CD14-positive monocyte (primary cell): ENCODE measurements around the gene NUP50. TPM values are rescaled to one million over a fixed set of nuclear protein-coding genes. Genes with fewer than 3 reads are reported as not detected.

Experiments used
- DNase-seq, 3 donors: peaks; one replicate each; pipeline ENCODE4 v3.0.0-alpha.2; 2011 to 2022
- H2AFZ ChIP-seq: 2 replicates; pipeline ENCODE4 v1.6.0; 2012; ENCODE audit warnings: mild to moderate bottlenecking, low read depth, low read length, inconsistent platforms; ENCODE audit not compliant: insufficient read depth, poor library complexity, severe bottlenecking
- H3K27ac ChIP-seq, 2 donors: 1 replicate in 1 of 2; 2 replicates in 1 of 2; pipeline ENCODE4 v1.5.1; 2012 to 2013; ENCODE audit warnings: low read length in 2 of 2, control low read depth in 1 of 2, inconsistent platforms in 1 of 2, low read depth in 1 of 2, mild to moderate bottlenecking in 1 of 2
- H3K27me3 ChIP-seq, 2 donors: one replicate each; pipeline versions ENCODE4 v1.6.0 to v1.6.1; 2011 to 2013; ENCODE audit warnings: low read length in 2 of 2; ENCODE audit not compliant: control insufficient read depth in 2 of 2, insufficient read depth in 2 of 2
- H3K36me3 ChIP-seq, 2 donors: replicated peaks in 1 of 2; 1 replicate in 1 of 2; 2 replicates in 1 of 2; pipeline versions ENCODE4 v1.5.1 to v1.6.1; 2012 to 2013; ENCODE audit warnings: low read length in 2 of 2, control low read depth in 1 of 2, inconsistent platforms in 1 of 2, mild to moderate bottlenecking in 1 of 2; ENCODE audit not compliant: insufficient read depth in 2 of 2, control insufficient read depth in 1 of 2
- H3K4me1 ChIP-seq, 2 donors: 1 replicate in 1 of 2; 2 replicates in 1 of 2; pipeline versions ENCODE4 v1.5.1 to v1.6.1; 2012 to 2013; ENCODE audit warnings: low read length in 2 of 2, control low read depth in 1 of 2, inconsistent platforms in 1 of 2, mild to moderate bottlenecking in 1 of 2, moderate library complexity in 1 of 2; ENCODE audit not compliant: insufficient read depth in 2 of 2, control insufficient read depth in 1 of 2
- H3K4me2 ChIP-seq: replicated peaks from 2 replicates; pipeline ENCODE3; 2012; ENCODE audit warnings: low read length, moderate library complexity, mild to moderate bottlenecking; ENCODE audit not compliant: poor library complexity, severe bottlenecking; ENCODE audit errors: extremely low read depth
- H3K4me3 ChIP-seq, 3 experiments: fragments of 200-600 bp in 1 of 3; sonication (generic) in 1 of 3; replicated peaks in 1 of 3; 1 replicate in 2 of 3; 2 replicates in 1 of 3; pipeline ENCODE4 v1.5.1; 2011 to 2013; ENCODE audit warnings: low read length in 3 of 3, mild to moderate bottlenecking in 3 of 3, control low read depth in 2 of 3, low read depth in 2 of 3, inconsistent platforms in 1 of 3, moderate library complexity in 1 of 3
- H3K79me2 ChIP-seq: 2 replicates; pipeline ENCODE4 v1.6.0; 2012; ENCODE audit warnings: mild to moderate bottlenecking, control low read depth, inconsistent platforms, low read length, moderate library complexity; ENCODE audit not compliant: insufficient read depth
- H3K9ac ChIP-seq: 2 replicates; pipeline ENCODE4 v1.6.0; 2017; ENCODE audit warnings: low read length, mild to moderate bottlenecking; ENCODE audit not compliant: insufficient read depth, poor library complexity, severe bottlenecking
- H3K9me3 ChIP-seq, 2 donors: replicated peaks in 1 of 2; 1 replicate in 1 of 2; 2 replicates in 1 of 2; pipeline versions ENCODE4 v1.5.1 to v1.6.1; 2012 to 2013; ENCODE audit warnings: low read length in 2 of 2, control low read depth in 1 of 2; ENCODE audit not compliant: control insufficient read depth in 1 of 2, insufficient read depth in 1 of 2
- H4K20me1 ChIP-seq: 2 replicates; pipeline ENCODE4 v1.6.0; 2012; ENCODE audit warnings: mild to moderate bottlenecking, low read length, control low read depth, moderate library complexity; ENCODE audit not compliant: insufficient read depth
- H3K27ac Mint-ChIP-seq, 7 donors: one replicate each; pipeline ENCODE4 v1.8.0; 2020; ENCODE audit warnings: mild to moderate bottlenecking in 7 of 7, mixed read lengths in 7 of 7, moderate library complexity in 6 of 7, inconsistent platforms in 2 of 7
- H3K27me3 Mint-ChIP-seq, 3 donors: one replicate each; pipeline ENCODE4 v1.8.0; 2021 to 2022; ENCODE audit warnings: low read depth in 3 of 3, mild to moderate bottlenecking in 3 of 3, mixed read lengths in 3 of 3, moderate library complexity in 3 of 3, inconsistent platforms in 1 of 3
- H3K36me3 Mint-ChIP-seq, 2 donors: one replicate each; pipeline ENCODE4 v1.8.0; 2020; ENCODE audit warnings: mixed read lengths in 2 of 2, inconsistent platforms in 1 of 2, mild to moderate bottlenecking in 1 of 2
- H3K4me1 Mint-ChIP-seq: one replicate; pipeline ENCODE4 v1.8.0; 2020; ENCODE audit warnings: mild to moderate bottlenecking, mixed read lengths
- H3K4me3 Mint-ChIP-seq, 2 donors: one replicate each; pipeline ENCODE4 v1.8.0; 2020; ENCODE audit warnings: mild to moderate bottlenecking in 2 of 2, mixed read lengths in 2 of 2, moderate library complexity in 1 of 2
- H3K9me3 Mint-ChIP-seq, 7 donors: one replicate each; pipeline ENCODE4 v1.8.0; 2020 to 2022; ENCODE audit warnings: mixed read lengths in 7 of 7, mild to moderate bottlenecking in 6 of 7, moderate library complexity in 6 of 7, inconsistent platforms in 2 of 7
- CTCF ChIP-seq: fragments of 200-600 bp; IDR thresholded peaks from one replicate; pipeline ENCODE4 v1.8.0; 2022; ENCODE audit warnings: antibody characterized with exemption, mild to moderate bottlenecking
- WGBS: methylation state at CpG from one replicate; pipeline ENCODE4 v1.1.5; 2013; ENCODE audit warnings: missing lambda C conversion rate; ENCODE audit not compliant: insufficient coverage; 5-methylcytosine and 5-hydroxymethylcytosine counted together
- intact Hi-C, 2 donors: fragments of 100-400 bp; cut with micrococcal nuclease; formaldehyde crosslinking; loops; one replicate each; pipeline versions ENCODE4 v1.15.0 to v1.15.1; 2023
- polyA plus RNA-seq, 3 donors: library from polyadenylated mRNA; depleted of rRNA in 1 of 3; unstranded in 2 of 3; stranded (reverse) in 1 of 3; fragments of 300-500 nt in 2 of 3; fragments of >200 nt in 1 of 3; fragmentation: Illumina TruSeq in 2 of 3; gene quantifications; 1 replicate in 2 of 3; 2 replicates in 1 of 3; pipeline ENCODE4 v1.2.3, GENCODE V29; 2012 to 2021

The NUP50 gene
- polyA plus RNA-seq, 3 donors, result 23.4 to 28.4 (median 26.9) TPM

GRCh38 chr22:45180146-45180679, 16.5 kb downstream of the NUP50 start:
- H4K20me1 ChIP-seq, result peaks cover 98% of the 10 kb centered on the region
- peaks cover 94% of the 10 kb centered on the region for H3K79me2 ChIP-seq
- Mint-ChIP-seq H3K4me3 (no peak overlapping the region), H3K36me3 (peaks cover 83 to 95% of the 10 kb centered on the region in 2 donors), H3K4me1 (peaks cover 22% of the 10 kb centered on the region), H3K9me3 (no peaks in the 10 kb centered on the region), H3K27me3 (no peaks in the 10 kb centered on the region), H3K27ac (peak overlapping the region; percentile 35 to 88 (median 81))
- no peak for TF ChIP-seq CTCF
- no peaks in the 10 kb centered on the region for H3K9me3 ChIP-seq
- H2AFZ ChIP-seq, result no peak overlapping the region
- intact Hi-C loops, result no loop called here
- no peak overlapping the region for H3K4me3 ChIP-seq
- peaks cover 75 to 94% of the 10 kb centered on the region in 2 donors for H3K36me3 ChIP-seq
- H3K27ac ChIP-seq, result peak overlapping the region; percentile 6 to 73
- no peak overlapping the region for H3K9ac ChIP-seq
- no peaks in the 10 kb centered on the region for H3K27me3 ChIP-seq
- peaks cover 5 to 11% of the 10 kb centered on the region in 2 donors for H3K4me1 ChIP-seq
- WGBS, result 93% methylated on average over 5 of the region's 14 CpGs
- no peak overlapping the region for H3K4me2 ChIP-seq
- peak in 1 of 3 donors; percentile 26 for DNase-seq

- no peaks in the 10 kb centered on the region for H3K9me3 Mint-ChIP-seq
- DNase-seq, result no peak
- H3K27ac Mint-ChIP-seq, result peak overlapping the region in 2 of 7 donors; percentile 15 to 73
- Histone ChIP-seq H3K27ac (peak overlapping the region in 1 of 2 donors; percentile 73), H4K20me1 (peaks cover 98% of the 10 kb centered on the region), H3K9ac (no peak overlapping the region), H3K4me1 (peaks cover 5 to 15% of the 10 kb centered on the region in 2 donors), H2AFZ (no peak overlapping the region), H3K27me3 (no peaks in the 10 kb centered on the region), H3K36me3 (peaks cover 75 to 94% of the 10 kb centered on the region in 2 donors), H3K79me2 (peaks cover 94% of the 10 kb centered on the region), H3K4me3 (no peak overlapping the region), H3K4me2 (no peak overlapping the region), H3K9me3 (no peaks in the 10 kb centered on the region)
- no peak for TF ChIP-seq CTCF
- H3K4me1 Mint-ChIP-seq, result peaks cover 25% of the 10 kb centered on the region
- H3K27me3 Mint-ChIP-seq, result no peaks in the 10 kb centered on the region
- intact Hi-C loops, result no loop called here
- WGBS, result 100% methylated on average over 3 of the region's 4 CpGs
- H3K4me3 Mint-ChIP-seq, result no peak overlapping the region
- H3K36me3 Mint-ChIP-seq, result peaks cover 81 to 95% of the 10 kb centered on the region in 2 donors
Observed at GRCh38 chr22:45181240-45181639, 17.5 kb downstream of the NUP50 start.
